Fibroblast of the aortic adventitia (primary cell): ENCODE results near the gene LMAN1. TPM values are rescaled to one million over a fixed set of nuclear protein-coding genes. Genes with fewer than 3 reads are reported as not detected.

Source experiments
- DNase-seq: peaks from one replicate; pipeline ENCODE4 v3.0.0-alpha.2; 2010; ENCODE audit warnings: low read depth
- H3K4me3 ChIP-seq: 2 replicates; pipeline ENCODE4 v1.5.1; 2011; ENCODE audit warnings: low read depth, mild to moderate bottlenecking, control low read depth, low read length, moderate library complexity
- CTCF ChIP-seq: IDR thresholded peaks from 2 replicates; pipeline ENCODE4 v1.5.1; 2011; ENCODE audit warnings: mild to moderate bottlenecking, low read length, control low read depth, inconsistent platforms; ENCODE audit not compliant: insufficient read depth
- total RNA-seq: library from RNA; depleted of rRNA; stranded (reverse); fragments of >200 nt; gene quantifications from 2 replicates; pipeline ENCODE4 v1.2.3, GENCODE V29; 2012; ENCODE audit warnings: low replicate concordance

The LMAN1 gene
- total RNA-seq, 1 donor, result 182 TPM

GRCh38 chr18:59380706-59381105 lies 21.6 kb upstream of the LMAN1 start:
- TF ChIP-seq CTCF, result no peak
- H3K4me3 ChIP-seq, result no peak overlapping the region
- DNase-seq, result no peak

DNA sequence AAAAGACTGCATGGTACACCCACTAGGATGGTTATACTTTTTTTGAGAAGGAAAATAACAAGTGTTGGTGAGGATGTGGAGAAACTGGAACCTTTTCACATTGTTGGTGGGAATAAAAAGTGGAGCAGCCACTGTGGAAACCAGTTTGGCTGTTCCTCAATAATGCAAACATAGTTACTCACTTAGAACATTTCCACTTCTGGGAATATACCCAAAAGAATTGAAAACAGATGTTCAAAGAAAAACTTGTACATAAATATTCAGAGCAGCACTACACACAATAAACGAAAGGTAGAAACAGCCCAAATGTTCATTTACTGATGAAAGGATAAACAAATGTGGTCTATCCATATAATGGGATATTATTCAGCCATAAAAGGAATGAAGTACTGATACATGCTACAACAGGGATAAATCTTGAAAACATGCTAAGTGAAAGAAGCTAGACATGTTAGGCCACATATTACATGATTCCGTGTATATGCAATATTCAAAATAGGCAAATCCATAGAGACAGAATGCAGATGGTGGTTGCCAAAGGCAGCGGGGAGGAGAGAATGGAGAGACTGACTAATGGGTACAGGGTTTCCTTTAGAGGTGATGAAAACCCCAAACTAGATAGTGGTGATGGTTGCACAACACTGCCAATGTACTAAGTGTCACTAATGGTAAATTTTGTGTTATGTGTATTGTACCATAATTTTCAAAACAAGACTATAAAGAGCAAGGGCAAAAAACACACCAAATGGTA lies 20.9 kb upstream of the LMAN1 start:
- no peak overlapping the region for H3K4me3 ChIP-seq
- TF ChIP-seq CTCF, result no peak
- peak; percentile 63 for DNase-seq

DNA sequence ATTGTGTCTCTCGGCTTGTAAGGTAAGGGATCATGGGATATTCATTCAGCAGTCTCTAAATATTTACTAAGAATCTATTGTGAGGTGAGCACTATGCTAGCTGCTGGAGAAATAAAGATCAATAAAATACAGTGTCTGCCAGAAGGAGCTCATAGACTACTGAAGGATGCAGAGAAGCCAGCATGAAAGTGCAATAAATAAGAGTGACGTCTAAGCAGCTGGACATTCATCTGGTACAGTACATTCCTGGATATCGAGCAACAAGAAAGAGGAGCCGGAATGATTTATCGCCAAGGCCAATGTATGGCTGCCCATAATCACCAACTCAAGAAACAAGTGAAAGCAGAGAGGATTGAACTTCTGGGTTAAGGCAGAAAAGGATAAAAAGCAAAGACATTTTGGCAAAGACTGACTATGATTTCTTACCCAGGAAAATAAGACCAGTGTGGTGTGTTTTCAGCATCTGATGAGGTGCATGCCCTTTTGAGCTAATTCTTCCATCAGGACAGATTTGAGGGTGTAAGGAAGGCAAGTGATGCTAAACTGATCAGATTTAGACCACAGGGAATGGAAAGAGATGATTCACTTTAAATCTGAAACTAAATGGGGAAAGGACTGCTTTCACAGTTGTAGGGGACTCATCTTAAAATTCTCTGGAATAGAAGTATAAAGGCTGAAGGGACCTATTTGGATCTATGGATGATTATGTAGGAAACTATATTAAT lies 18.7 kb upstream of the LMAN1 start:
- DNase-seq, result no peak
- no peak for TF ChIP-seq CTCF
- H3K4me3 ChIP-seq, result no peak overlapping the region

DNA sequence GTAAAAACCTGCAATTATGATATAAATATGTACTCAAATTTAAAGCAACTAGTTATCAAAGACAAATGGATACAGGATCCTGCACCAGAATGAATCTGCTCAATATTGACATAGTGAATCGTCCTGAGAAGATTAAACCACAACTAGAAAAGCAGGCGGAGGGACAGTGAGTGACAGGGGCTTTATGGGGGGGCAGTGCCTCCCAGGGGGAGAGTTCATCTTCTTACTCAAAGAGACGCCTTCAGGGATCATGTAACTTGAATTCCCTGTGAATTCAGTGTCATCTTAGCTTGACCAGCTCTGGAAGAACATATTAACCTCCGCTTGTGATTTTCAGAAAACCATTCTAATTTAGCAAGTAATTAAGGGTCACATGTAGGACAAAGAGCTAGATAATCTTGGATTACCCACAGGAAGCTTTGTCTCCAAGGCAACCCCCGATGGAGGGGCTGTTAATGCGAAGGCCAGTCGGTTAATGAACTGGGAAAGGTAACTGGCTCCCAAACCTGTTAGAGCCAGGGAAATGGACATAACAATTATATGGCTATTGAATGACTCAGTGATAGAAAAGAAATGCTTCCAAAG lies 17.4 kb upstream of the LMAN1 start:
- H3K4me3 ChIP-seq, result no peak overlapping the region
- DNase-seq, result no peak
- TF ChIP-seq CTCF, result no peak

DNA sequence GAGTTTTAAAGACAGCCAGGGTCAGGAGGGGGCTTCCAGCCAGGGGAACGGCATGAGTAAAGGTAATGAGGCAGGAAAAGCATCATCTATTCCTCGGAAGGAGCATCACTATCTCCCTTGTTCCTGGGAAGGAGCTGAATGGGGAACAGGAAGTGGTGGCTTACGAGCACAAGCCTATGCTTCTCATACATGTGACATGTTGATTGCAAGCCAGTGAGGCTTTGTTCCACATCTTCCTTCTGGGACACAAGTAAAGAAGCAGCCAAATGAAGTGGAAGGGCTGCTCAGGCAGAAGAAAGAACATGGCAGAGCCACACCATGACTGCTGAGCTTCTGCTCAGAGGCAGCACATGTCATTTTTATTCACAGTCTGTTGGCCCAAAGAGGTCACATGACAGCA lies 15.1 kb upstream of the LMAN1 start:
- TF ChIP-seq CTCF, result no peak
- H3K4me3 ChIP-seq, result no peak overlapping the region
- no peak for DNase-seq

DNA sequence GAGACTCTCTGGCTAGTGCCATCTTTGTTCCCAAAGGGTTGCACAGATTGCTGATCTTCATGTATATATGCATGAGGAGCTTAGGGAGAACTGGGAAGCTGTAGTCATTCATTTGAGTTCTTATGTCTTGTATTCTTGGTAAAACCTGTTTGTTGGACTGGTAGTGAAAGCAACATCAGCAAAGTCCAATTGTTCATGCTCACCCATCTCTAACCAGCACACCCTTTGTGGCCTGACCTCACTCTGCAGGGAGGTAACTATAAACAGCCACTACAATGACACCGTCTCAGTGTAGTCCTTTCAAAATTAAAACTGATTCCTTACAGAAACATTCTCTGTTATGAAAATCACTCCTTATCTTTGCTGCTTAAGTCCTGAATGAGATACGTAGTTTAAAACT lies 13.9 kb upstream of the LMAN1 start:
- TF ChIP-seq CTCF, result no peak
- no peak overlapping the region for H3K4me3 ChIP-seq
- no peak for DNase-seq
